Activated effector memory CD4-positive, alpha-beta T cell treated with Interleukin-2 at 50 U/mL for 16 hours (primary cell): ENCODE measurements around the gene OSBPL8.
"Not testable (repeated sequence)": the region's sequence is repeated elsewhere in the genome, so short reads cannot be mapped to it uniquely, and the experiment has no call there.

Source experiments
- DNase-seq: peaks from one replicate; pipeline ENCODE4 v3.0.0-alpha.2; 2020

OSBPL8 gene

DNA sequence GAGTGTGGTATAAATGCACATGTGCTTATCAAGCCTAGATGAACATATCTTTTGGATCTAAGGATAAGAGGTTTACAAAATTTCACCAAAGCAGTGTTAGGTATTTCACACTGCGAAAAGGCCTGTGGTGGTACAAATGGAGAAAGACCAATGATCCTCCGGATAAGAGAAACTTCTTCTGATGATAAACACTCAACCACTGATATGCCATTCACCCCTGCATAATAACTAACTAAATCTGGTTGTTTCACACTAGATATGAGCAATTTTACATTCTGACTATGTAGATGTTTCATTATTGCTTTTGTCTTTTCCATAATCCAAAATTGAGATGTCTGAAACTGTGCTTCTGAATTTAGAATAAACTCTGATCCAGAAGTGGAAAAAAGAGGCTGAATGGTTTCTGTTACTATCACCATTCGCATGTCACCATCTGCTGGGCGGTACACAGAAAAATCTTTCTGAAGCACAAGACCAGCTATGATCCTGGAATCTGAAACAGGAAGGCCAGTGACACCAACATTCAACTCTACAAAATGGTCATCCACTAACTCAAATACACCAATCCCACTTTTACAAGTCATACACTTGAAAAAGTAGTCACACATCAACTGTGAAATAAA lies 212.7 kb downstream of the OSBPL8 start:
- DNase-seq: no peak

DNA sequence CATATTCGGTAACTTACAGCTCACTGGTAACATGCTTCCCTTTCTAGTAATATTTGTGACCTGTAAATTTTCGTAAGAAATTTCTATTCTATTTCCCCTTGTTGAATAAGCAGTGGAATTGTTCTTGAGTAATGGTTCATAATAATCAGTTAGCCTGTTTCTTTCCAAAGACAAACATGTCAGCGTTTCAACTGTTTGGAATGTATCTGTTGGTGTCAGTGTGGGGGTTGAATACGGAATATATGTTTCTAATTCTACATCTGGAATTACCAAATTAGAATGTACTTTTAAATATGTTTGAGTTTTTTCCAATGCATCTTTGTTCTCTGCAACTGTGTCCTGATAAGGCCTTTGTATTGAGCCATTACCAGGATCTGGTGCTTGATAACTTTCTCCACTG lies 213.3 kb downstream of the OSBPL8 start:
- no peak for DNase-seq

DNA sequence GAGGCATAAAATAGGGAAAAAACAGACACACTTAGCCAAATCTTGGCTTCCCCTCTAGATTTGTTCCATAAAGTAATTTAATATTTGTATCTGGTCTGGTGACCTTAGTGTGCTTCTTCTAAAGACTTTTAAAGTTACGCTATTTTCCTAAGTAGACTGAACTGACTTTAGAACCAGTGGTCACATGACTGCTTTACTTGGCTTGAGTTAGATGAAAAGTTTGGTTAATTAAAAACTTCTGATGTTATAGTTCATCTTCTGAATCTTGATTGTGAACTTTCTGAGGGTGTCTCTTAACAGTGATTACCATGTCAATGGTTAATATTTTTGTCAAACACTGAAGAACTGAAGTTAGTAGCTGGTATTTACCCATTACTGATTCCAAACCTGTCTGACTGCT lies 214.0 kb downstream of the OSBPL8 start:
- no peak for DNase-seq

DNA sequence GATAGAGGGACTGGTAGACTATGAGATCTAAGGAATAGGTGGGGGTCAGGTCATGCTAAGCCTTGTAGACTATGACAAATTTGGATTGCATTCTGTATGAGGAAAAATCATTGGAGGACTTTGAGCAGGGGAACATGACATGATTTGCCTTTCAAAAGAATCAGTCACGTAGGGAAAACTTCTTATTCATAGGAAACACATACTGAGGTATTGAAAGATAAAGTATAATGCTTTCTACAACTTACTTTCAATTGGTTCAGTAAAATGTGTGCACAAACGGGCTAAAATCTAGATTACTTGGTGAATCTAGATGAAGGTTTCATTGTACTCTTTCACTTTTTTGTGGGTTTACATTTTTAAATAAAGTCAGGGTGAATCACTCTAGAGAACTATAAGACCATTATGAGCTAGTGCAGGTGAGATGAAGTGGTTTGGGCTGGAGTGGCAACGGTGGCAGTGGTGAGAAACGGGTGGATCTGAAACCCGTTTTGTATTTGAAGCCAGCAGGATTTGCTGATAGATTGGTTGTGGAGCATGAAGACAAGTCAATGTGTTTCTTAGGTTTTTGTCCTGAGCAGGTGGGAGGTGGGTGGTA lies 218.0 kb downstream of the OSBPL8 start:
- DNase-seq: no peak

DNA sequence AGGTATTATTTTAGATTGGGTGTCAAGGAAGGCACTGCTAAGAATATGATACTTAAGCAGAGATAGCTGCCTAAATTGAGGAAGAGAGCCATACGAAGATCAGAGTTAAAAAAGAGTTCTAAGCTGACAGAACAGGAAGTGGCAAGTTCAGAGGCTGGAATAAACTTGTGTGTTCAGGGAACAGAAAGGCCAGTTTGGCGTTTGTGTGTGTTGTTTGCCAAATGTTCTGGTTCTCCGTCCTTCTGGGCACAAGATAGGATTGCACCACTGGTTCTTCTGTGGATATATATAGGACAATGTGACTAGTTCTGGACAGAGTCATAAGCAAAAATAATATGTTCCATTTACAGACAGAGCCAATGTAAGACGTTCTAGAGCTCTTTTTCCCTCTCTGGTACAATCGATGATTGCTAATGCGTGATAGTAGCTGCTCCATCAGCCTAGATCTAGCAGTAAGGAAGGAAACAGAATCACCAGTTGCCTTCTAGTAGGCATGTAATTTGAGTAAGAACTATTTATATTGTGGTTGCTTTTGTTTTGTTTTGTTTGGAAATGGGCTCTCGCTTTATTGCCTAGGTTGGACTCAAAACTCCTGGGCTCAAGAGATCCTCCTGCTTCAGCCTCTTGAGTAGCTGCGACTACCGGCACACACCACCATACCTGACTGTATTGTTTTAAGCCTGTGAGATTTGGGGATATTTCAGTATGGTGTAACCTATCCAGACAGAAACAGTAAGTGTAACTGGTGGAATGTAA lies 218.7 kb downstream of the OSBPL8 start:
- DNase-seq: no peak

DNA sequence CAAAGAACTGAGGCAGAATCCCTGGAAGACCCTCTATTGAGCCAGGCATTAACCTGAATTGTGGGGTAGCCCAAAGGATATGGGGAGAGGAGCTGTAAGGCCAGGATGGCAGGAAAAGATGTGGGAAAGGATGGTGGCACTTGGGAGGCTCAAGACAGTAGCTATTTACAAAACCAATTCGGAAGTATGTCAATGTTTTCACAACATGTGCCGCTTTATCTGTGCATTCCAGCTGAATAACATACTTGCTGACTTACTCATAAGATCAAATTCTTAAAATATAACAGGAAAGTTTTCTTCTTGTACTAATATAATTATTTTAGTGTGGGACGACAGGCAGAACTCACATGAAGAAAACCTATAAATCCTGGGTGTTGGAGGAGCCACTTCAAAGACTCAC lies 222.0 kb downstream of the OSBPL8 start:
- no peak for DNase-seq

DNA sequence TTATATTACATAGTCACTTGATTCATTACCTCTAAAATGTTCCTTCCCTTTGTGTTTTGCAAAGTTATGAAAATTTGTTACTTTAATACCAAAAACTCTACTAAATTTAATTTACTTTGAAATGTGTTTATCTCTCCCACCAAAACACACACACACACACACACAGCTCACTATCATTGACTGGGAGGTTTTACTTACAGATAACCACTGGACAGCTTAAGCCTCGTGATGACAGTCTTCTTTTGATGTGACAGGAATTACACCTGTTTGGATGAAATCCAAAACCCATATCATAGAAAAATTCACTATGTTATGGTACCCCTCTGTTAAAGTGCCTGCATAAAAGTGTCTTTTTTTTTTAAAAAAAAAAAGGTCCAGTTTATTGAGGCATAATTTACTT lies 227.0 kb downstream of the OSBPL8 start:
- no peak for DNase-seq

GRCh38 chr12:76329606-76330005 lies 230.0 kb downstream of the OSBPL8 start:
- no peak for DNase-seq

DNA sequence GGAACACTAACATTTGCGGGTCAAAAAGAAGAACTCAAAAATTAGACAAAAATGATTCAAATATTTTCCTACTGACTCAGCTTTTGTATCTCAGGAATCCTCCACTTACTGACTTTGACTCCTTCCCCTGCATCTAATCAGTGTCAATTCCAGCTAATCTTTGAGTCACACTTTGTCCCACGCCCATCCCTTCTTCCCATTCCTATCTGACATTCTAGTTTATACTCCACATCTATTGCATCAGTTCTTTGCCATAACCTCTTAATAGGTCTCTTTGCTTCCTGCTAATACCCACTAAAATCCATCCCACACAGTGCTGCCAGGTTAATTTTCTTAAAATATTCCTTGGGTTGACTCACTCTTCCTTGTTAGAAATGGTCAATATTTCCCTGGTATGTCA lies 230.4 kb downstream of the OSBPL8 start:
- DNase-seq: no peak

DNA sequence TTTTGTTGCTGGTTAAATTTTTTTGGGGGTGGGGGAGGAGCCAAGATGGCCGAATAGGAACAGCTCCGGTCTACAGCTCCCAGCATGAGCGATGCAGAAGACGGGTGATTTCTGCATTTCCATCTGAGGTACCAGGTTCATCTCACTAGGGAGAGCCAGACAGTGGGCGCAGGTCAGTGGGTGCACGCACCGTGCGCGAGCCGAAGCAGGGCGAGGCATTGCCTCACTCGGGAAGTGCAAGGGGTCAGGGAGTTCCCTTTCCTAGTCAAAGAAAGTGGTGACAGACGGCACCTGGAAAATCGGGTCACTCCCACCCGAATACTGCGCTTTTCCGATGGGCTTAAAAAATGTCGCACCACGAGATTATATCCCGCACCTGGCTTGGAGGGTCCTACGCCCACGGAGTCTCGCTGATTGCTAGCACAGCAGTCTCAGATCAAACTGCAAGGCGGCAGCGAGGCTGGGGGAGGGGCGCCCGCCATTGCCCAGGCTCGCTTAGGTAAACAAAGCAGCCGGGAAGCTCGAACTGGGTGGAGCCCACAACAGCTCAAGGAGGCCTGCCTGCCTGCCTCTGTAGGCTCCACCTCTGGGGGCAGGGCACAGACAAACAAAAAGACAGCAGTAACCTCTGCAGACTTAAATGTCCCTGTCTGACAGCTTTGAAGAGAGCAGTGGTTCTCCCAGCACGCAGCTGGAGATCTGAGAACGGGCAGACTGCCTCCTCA lies 239.8 kb downstream of the OSBPL8 start:
- DNase-seq: not testable (repeated sequence)

- no peak for DNase-seq
Measured at GRCh38 chr12:76318773-76319594, 240.6 kb downstream of the OSBPL8 start.

- DNase-seq: no peak
Measured at GRCh38 chr12:76317976-76318375, 241.6 kb downstream of the OSBPL8 start.

DNA sequence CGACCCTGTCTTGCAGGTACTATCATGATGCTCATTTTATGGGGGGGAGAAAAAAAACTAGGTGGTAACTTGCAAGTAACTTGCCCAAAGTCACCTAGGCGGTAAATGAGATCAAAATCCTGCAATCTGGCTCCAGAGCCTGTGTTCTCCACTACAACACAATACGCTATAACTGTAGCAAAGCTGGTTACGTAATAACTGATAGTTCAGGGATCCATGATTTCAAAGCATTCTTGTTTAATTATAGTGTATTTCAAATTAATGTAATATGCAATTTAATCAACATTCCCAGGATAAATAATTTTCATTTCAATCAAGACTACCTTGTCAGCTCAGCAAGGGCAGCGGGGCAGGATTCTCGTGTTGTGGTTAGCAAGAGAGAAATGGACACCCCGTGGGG lies 243.1 kb downstream of the OSBPL8 start:
- no peak for DNase-seq

- DNase-seq: no peak
Measured at GRCh38 chr12:76313299-76313698, 246.3 kb downstream of the OSBPL8 start.

- DNase-seq: no peak
Measured at GRCh38 chr12:76312315-76312714, 247.3 kb downstream of the OSBPL8 start.

- DNase-seq: no peak
Measured at GRCh38 chr12:76311796-76312195, 247.8 kb downstream of the OSBPL8 start.

DNA sequence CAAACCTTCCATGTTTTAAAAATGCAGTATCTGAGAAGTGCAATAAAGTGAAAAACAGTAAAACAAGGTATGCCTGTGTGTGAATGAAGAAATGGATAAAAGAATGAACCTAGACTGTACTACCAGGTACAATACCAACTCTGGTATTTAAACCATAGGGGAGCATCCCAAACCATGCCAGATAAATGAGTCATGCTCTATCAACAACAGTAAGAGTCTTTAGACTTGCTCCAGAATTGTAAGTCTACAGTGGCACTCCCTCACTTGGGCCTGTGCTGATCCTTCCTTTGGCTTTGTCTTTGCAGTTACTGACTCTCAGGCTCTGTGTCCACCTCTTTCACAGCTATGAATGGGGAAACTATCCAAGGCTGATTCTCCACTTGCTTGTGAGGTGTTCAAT lies 249.5 kb downstream of the OSBPL8 start:
- DNase-seq: no peak

GRCh38 chr12:76308866-76309265 lies 250.7 kb downstream of the OSBPL8 start:
- DNase-seq: no peak

- no peak for DNase-seq
Measured at GRCh38 chr12:76307083-76307482, 252.5 kb downstream of the OSBPL8 start.

DNA sequence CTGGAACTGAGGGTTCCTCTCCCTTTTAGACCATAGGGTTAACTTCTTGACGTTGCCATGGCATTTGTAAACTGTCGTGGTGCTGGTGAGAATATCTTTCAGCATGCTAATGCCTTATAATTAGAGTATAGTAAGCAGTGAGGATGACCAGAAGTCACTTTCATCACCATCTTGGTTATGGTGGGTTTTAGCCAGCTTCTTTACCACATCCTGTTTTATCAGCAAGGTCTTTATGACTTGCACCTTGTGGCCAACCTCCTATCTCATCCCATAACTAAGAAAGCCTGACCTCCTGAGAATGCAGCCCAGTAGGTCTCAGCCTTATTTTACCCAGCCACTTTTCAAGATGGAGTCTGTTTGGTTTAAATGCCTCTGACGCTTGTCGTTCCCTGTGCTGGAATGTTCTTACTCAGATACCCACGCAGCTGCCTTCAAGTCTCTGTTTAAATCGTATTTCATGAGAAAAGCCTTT lies 255.5 kb downstream of the OSBPL8 start:
- no peak for DNase-seq

- no peak for DNase-seq
Measured at GRCh38 chr12:76303365-76303764, 256.2 kb downstream of the OSBPL8 start.
